H1 (cell line): ENCODE results near the gene FLRT1. TPM values are rescaled to one million over a fixed set of nuclear protein-coding genes. Genes with fewer than 3 reads are reported as not detected.

Source experiments
- CEBPB ChIP-seq: IDR thresholded peaks from 2 replicates; pipeline ENCODE4 v1.6.1; 2012; ENCODE audit warnings: low read depth, low read length
- EGR1 ChIP-seq: IDR thresholded peaks from 2 replicates; pipeline ENCODE4 v1.6.1; 2011; ENCODE audit warnings: low read depth, low read length, borderline replicate concordance
- EP300 ChIP-seq, 2 experiments: IDR thresholded peaks; 1 replicate in 1 of 2; 2 replicates in 1 of 2; pipeline ENCODE4 v1.6.1; 2011 to 2012; ENCODE audit warnings: low read depth in 2 of 2, low read length in 2 of 2, mild to moderate bottlenecking in 2 of 2, borderline replicate concordance in 1 of 2, inconsistent platforms in 1 of 2, moderate library complexity in 1 of 2
- MAFK ChIP-seq: IDR thresholded peaks from 2 replicates; pipeline ENCODE4 v1.6.1; 2012; ENCODE audit warnings: low read depth, mild to moderate bottlenecking, improper control_type of control experiment, low read length
- POLR2AphosphoS5 ChIP-seq: IDR thresholded peaks from 2 replicates; pipeline ENCODE4 v1.6.1; 2011; ENCODE audit warnings: low read depth, low read length
- RNF2 ChIP-seq: fragments of 200-900, 300-1000 bp; sonication (generic); IDR thresholded peaks from 2 replicates; pipeline ENCODE4 v1.7.1; 2016; ENCODE audit warnings: borderline replicate concordance, low read depth, mild to moderate bottlenecking, antibody characterized with exemption, low read length; ENCODE audit not compliant: poor library complexity, severe bottlenecking; ENCODE audit errors: missing control alignments
- polyA plus RNA-seq, 7 experiments: library from polyadenylated mRNA; depleted of rRNA in 3 of 7; stranded (reverse) in 5 of 7; unstranded in 2 of 7; fragments of >200 nt in 5 of 7; fragments of 200-250 nt in 2 of 7; gene quantifications; 1 replicate in 5 of 7; 2 replicates in 1 of 7; 4 replicates in 1 of 7; pipeline versions ENCODE4 v1.2.1 to v1.2.3, GENCODE V29; 2011 to 2013; ENCODE audit warnings: missing spikeins in 2 of 7, mixed read lengths in 2 of 7
- total RNA-seq: library from RNA; stranded (reverse); fragmentation: NEBNext Ultra II Directional; extraction: Animal tissue kit (Norgen Biotek cat#: 25700); gene quantifications from 2 replicates; pipeline ENCODE4 v1.2.1, GENCODE V29; 2021

The FLRT1 gene
- total and polyA plus RNA-seq, 2 of the 8 experiments (the other 6 are each of a cell fraction or from before 2014, with no cell fraction given), result 0.14 to 0.28 TPM

GRCh38 chr11:63996512-63996911, 39.2 kb upstream of the FLRT1 start (continued):
- TF ChIP-seq EP300 (IDR thresholded peaks at IDR 0.05; ENCODE audit: borderline replicate concordance in 1 of 2, low read depth in 2 of 2, low read length in 2 of 2) (no peak), POLR2AphosphoS5 (no peak), EGR1 (no peak), RNF2 (no peak), CEBPB (no peak), MAFK (no peak)
